ENCODE results near the gene CCDC15. TPM values are rescaled to one million over a fixed set of nuclear protein-coding genes. Genes with fewer than 3 reads are reported as not detected.

CCDC15 gene
- total RNA-seq, 1 experiment from 2014 or later: 2.8 TPM

- Mint-ChIP-seq H3K27ac (no peak overlapping the region), H3K9me3 (no peaks in the 10 kb centered on the region), H3K4me3 (no peak overlapping the region), H3K27me3 (ENCODE audit: low read depth) (peaks cover 14% of the 10 kb centered on the region), H3K36me3 (ENCODE audit: insufficient read depth in 1 of 3, low read depth in 3 of 3) (no peaks in the 10 kb centered on the region), H3K4me1 (peaks cover 16 to 22% of the 10 kb centered on the region in 2 experiments)
- H4K20me1 ChIP-seq (ENCODE audit: control insufficient read depth, insufficient read depth, insufficient read length): no peaks in the 10 kb centered on the region
- H3K23ac ChIP-seq (ENCODE audit: insufficient read length, low read depth, low read length): no peak overlapping the region
- no peak overlapping the region for H3T11ph ChIP-seq (ENCODE audit: low read length)
- WGBS (ENCODE audit: extremely low coverage, insufficient read length, low lambda C conversion rate): no CpG with 5 or more reads among the region's 19 CpGs
- no peak overlapping the region for H3K56ac ChIP-seq (ENCODE audit: insufficient read length, low read depth, low read length)
- no peak overlapping the region for H3K9ac ChIP-seq (ENCODE audit: extremely low read depth, insufficient read length, low read length)
- no peak overlapping the region for H4K5ac ChIP-seq (ENCODE audit: insufficient read length, low read depth, low read length)
- no peak overlapping the region for H3K18ac ChIP-seq (ENCODE audit: insufficient read length, low read depth, low read length)
- no peak overlapping the region for H2BK20ac ChIP-seq (ENCODE audit: low read depth, low read length, poor library complexity, severe bottlenecking)
- H2AFZ ChIP-seq (ENCODE audit: low read length): no peak overlapping the region
- H3K4me1 ChIP-seq (ENCODE audit: insufficient read depth, low read length): no peaks in the 10 kb centered on the region
- H3K79me1 ChIP-seq (ENCODE audit: insufficient read depth, low read depth, low read length, poor library complexity, severe bottlenecking): no peaks in the 10 kb centered on the region
- no peak overlapping the region for H3K4ac ChIP-seq (ENCODE audit: low read depth, low read length)
- no peak for TF ChIP-seq CTCF (conservative IDR thresholded peaks at IDR 0.05)
- H2BK12ac ChIP-seq (ENCODE audit: insufficient read length, low read depth, low read length): no peak overlapping the region
- H4K8ac ChIP-seq (replicated peaks; ENCODE audit: insufficient read length, low read depth, low read length): no peak overlapping the region
- H3K27ac ChIP-seq (ENCODE audit: insufficient read length, low read depth, low read length): no peak overlapping the region
- DNase-seq: no peak
- no peaks in the 10 kb centered on the region for H3K9me3 ChIP-seq (ENCODE audit: control insufficient read depth, low read depth, low read length)
- no peak overlapping the region for H3K14ac ChIP-seq (ENCODE audit: insufficient read depth, low read length)
- no peak overlapping the region for H2BK120ac ChIP-seq (ENCODE audit: low read depth, low read length, poor library complexity, severe bottlenecking)
- H3K27me3 ChIP-seq (ENCODE audit: insufficient read depth, low read length): no peaks in the 10 kb centered on the region
- H3K79me2 ChIP-seq (ENCODE audit: insufficient read depth, low read length): no peaks in the 10 kb centered on the region
- no peak overlapping the region for H2AK5ac ChIP-seq (ENCODE audit: insufficient read length, low read length)
- no peak overlapping the region for H2BK5ac ChIP-seq (ENCODE audit: insufficient read length, low read length)
- H3K4me2 ChIP-seq (ENCODE audit: insufficient read depth, insufficient read length, low read length): no peak overlapping the region
- H3K23me2 ChIP-seq (ENCODE audit: insufficient read length, low read depth, low read length, poor library complexity, severe bottlenecking): no peaks in the 10 kb centered on the region
- no peak overlapping the region for H2BK15ac ChIP-seq (ENCODE audit: low read depth, low read length)
- no peak overlapping the region for H4K91ac ChIP-seq (ENCODE audit: insufficient read length, low read depth, low read length)
Observed at GRCh38 chr11:125073616-125074483, 119.8 kb downstream of the CCDC15 start.
